ENCODE results near the gene PDGFRB.

PDGFRB gene

GRCh38 chr5:150181766-150182545 lies 26.3 kb upstream of the PDGFRB start:
- DNase-seq = no peak

DNA sequence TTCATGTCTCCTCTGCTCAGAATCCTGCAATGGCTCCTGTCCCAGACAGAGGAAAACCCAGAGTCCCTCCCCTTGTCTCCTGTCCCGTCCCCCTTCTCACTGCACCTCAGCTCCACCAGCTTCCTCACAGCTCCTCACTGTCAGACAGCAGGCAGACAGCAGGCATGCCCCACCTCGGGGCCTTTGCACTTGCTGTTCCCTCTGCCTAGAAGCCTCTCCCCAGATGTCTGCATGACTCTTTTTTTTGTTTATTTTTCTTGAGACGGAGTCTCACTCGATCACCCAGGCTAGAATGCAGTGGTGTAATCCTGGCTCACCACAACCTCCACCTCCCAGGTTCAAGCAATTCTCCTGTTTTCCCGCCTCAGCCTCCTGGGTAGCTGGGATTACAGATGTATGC lies 25.4 kb upstream of the PDGFRB start:
- DNase-seq = no peak

- DNase-seq = peak; percentile 43 to 51
Measured at GRCh38 chr5:150180241-150181026, 24.8 kb upstream of the PDGFRB start.

GRCh38 chr5:150179019-150179620 lies 23.5 kb upstream of the PDGFRB start:
- no peak for DNase-seq

- DNase-seq = no peak
Measured at GRCh38 chr5:150178262-150178661, 22.6 kb upstream of the PDGFRB start.

DNA sequence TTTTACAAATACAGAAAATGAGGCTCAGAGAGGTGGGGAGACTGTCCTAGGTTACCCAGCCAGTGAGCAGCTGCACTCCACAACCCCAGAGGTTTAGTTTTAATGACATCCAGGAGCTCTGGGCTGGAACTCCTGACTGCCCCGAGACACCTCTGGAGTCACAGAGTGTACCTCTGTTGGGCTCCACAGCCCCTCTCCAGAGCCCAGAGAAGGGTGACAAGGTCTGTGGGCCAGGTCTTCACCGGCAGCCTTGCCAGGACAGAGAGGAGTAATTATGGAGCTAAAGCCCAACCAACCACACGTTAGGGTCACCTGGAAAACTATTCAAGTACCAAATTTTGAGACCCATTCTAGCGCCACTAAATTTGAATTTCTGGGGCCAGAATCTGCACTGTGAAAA lies 22.1 kb upstream of the PDGFRB start:
- DNase-seq = no peak

GRCh38 chr5:150176745-150177477 lies 21.3 kb upstream of the PDGFRB start:
- no peak for DNase-seq

GRCh38 chr5:150175536-150175935 lies 19.9 kb upstream of the PDGFRB start:
- peak; percentile 14 to 29 for DNase-seq

DNA sequence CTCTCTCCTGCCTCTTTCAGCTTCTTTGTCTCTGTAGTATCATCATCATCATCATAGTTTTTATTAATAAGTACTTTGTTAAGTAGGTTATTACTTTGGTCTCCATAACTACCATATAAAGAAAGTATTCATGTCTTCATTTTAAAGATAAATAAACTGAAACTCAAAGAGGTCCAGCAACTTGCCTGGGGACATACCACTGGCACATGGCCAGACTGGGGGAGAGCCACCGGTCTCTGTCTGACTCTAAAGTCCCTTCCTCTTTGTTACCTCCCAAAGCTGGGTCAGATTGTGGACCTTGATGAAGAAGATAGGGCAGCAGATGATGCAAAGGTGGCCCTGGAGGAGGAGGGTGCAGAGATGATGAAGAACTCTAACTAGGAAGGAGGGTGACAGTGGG lies 19.4 kb upstream of the PDGFRB start:
- no peak for DNase-seq

DNA sequence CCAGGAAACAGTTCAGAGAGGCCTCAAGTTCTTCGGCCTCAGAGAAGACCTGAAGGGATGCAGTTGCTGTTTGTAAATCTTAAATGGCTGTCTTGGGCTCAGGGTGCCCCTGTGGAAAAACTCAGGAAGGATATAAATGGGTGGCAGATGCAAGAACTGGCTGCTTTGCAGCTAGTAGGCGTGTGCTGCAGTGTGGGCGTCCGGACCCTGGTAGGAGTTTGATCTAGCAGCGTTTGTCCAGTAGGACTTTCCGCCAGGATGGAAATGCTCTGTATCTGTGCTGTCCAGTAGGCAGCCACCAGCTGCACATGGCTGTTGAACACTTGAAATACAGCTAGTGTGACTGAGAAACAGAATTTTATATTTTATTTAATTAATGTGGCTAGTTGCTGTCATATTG lies 18.6 kb upstream of the PDGFRB start:
- no peak for DNase-seq

- no peak for DNase-seq
Measured at GRCh38 chr5:150173161-150173560, 17.5 kb upstream of the PDGFRB start.

DNA sequence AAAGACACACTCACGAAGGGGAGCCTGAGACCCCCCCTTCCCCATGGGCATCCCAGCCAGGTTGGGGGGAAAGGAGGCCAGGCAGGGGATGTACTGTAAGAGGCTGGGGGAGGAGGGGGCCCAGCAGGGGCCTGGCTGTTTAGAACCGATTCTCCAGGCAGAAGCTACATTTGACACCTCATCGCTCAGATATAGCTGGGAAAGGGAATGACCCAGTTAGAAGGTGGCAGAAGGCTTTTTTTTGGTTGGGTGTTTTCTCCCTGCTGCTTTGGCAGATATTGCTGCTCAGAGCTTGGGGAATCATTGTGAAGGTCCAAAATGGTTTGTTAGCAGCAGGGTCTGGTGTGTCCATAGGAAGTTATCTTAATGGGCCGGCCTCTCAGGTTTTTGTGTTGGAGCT lies 16.9 kb upstream of the PDGFRB start:
- DNase-seq = no peak

DNA sequence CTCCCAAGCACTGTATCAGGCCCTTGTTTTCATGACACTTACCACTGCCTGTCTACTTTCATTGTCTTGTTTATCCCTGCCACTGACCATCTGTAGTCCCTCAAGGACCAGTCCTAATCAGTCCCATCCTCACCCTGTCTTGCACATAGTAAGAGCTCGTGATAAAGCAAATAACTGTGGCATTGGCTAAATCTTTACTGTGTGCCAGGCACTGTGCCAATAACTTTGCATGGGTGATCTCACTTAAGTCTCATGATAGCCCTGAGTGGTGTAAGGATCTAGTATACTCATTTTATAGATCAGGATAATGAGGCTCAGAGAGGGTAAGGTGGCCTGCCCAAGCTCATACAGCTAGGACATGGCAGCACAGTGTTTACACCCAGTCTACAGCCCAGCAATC lies 16.5 kb upstream of the PDGFRB start:
- no peak for DNase-seq

GRCh38 chr5:150168864-150169263 lies 13.2 kb upstream of the PDGFRB start:
- no peak for DNase-seq

GRCh38 chr5:150167908-150168307 lies 12.3 kb upstream of the PDGFRB start:
- DNase-seq = no peak

GRCh38 chr5:150167512-150167850 lies 11.8 kb upstream of the PDGFRB start:
- DNase-seq = no peak

- no peak for DNase-seq
Measured at GRCh38 chr5:150166650-150167511, 11.2 kb upstream of the PDGFRB start, which contains the start of gene CDX1. TSS of gene CDX1 (plus strand) at chr5:150166778. CDS start at chr5:150166877, 99 bp downstream.

DNA sequence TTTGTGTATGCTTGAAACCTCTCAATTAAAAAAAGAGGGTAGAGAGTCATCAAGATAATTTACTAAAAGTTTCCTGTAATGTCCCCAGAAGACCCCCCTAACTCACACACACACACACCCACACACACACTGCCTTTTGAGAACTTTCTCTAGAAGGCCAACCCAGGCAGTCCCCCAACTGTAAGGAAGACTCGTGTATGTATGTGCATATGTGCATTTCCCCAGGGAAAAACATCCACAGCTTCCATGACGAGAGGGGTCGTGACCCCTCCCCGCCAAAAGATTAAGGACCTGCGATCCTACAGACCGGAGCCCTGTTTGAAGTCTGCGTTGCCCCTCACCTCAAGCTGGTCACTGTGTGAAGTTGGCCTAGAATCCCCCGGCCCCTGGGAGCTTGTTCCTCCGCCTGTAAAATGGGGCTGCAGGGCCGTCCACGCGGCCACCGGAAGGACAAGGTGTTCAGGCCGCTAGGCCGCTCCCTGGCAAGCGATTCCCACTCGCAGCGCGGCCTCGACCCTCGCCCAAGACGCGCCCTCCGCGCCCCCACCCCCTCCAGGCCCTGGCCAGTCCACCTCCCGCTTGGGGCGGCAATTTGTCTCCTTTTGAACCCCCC lies 10.5 kb upstream of the PDGFRB start:
- DNase-seq = no peak

DNA sequence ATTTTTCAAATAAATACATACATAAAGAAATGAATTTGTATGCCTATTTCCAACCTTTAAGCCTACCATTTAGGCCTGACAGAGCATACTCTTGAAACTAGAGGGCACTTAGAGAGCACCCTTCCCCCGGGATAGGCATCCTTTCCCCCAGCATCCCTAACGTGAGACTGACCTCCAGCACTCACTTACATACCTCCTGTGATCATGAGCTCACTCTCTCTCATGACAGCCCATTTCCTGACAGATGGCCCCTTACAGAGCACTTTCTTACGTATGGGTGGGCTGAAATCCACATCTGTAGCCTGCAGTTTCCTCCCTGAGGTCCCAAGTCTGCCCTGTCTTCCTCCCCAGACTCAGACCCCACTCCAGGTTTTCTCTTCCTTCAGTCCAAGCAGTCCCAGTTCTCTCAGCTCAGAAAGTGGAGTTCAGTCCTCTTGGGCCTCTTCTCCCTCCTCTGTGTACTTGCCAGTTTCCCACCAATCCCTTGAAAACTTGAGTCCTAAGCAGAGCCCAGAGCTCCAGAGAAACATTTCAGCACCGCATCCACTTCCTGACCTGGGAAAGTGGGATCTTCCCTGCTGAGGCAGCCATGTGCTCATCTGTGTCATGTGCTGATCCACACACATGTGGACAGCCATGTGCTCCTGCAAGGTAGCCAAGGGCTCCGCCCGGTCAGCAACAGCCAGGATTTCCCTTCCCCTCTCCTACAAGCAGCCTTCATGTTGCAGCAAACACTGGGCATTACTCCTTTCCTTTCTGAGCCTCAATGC lies 8.8 kb upstream of the PDGFRB start:
- DNase-seq = no peak

- DNase-seq = no peak
Measured at GRCh38 chr5:150163547-150164059, 8.0 kb upstream of the PDGFRB start.

DNA sequence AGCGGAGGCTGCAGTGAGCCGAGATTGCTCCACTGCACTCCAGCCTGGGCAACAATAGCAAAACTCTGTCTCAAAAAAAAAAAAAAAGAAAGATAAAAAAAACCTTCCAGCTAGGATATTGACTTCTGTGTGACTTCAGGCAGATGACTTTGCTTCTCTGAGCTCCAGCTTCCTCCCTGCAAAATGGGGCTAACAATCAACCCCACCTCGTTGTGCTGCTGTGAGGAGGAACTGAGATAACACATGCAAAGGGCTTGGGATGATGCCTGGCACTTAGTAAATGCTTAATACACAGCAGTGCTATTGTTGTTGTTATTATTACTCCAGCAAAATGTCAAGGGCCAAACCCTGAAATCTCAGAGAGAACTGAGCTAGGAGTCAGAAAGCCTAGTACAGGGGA lies 7.4 kb upstream of the PDGFRB start:
- no peak for DNase-seq
